GM18498 (cell line): Measurements from ENCODE around the gene UBE4B.

Experiments used
- ATAC-seq: cut with Tn5 transposase; IDR thresholded peaks from one replicate; pipeline ENCODE4 v1.9.1; 2021; ENCODE audit warnings: mild to moderate bottlenecking, moderate library complexity; ENCODE audit not compliant: unreplicated experiment

The UBE4B gene

DNA sequence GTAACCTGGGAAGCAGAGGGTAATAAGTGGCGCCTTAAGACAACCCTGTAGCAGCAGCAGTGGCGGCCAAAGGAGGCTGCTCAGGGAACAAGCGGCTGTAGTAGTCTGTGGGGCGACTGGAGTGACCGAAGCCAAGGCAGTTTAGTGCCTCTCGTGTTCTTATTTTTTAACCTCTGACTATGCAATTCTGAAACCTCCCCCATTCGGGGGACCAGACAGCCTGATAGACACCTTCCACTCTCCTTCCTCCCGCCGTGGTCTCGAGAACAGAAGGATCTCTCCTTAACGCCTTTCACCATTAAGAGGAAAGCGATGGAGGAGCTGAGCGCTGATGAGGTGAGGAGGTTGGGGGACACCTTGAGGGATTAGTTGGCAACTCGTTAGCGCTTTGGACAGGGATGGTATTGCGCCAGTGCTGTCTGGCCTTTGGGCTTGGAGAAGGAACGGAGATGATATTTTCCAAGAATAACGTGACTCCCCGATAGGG, 644 bp downstream of the UBE4B start:
- peak; percentile 19 for ATAC-seq

- no peak for ATAC-seq
Measured at GRCh38 chr1:10042746-10043145, 10.0 kb downstream of the UBE4B start.

GRCh38 chr1:10045480-10046355, 13.0 kb downstream of the UBE4B start:
- ATAC-seq = no peak

DNA sequence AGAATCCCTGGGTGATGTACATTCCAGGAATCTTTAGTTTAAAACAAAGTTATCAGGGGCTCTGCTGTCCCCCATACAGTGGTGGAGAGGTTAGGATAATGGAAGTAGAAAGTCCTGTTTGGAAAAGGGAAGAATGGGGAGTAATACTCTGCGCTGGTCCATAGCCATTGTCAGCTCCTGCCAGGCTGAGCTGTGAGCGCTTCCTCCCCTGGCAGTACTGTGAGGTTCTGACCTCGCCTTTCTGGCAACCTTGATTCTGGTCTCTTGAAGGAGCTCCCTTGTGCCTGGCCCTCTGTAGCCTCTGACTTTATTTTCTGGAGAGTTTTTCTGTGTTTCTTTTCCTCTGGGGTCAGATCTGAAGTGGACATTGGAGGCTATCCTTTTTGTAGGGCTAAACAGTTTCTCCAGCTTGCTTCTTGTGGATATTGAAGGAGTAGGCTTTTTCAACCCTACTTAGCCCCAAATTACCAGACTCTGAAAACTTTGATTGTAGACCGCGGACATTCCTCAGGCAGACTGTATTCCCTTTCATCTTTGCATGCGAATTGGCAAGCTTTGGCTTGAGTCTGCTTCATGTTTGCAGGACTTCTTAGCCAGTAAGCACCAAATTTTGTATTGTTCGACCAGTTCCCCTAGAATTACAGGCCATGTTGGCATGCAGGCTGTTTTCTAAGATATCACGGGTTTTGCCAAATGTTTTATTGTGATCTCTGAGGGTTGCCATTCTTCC, 13.8 kb downstream of the UBE4B start:
- ATAC-seq = no peak

DNA sequence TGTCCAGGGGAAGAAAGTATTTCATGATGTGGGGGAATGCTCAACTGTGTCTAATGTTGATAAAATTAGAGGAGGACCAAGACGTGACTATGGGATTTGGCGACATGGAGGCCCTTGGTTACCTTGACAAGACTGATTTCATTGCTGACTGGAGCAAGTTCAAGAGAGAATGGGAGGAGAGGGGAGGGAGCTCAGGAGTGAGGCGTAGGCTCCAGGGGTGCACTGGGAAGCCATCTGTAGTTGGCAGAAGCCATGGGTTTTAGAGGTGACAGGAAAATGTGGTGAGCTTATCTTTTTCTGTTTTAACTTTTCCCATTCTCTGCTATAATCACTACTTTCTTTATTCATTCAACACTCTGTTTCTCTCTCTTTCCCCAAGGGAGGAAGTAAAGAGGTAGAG, 15.8 kb downstream of the UBE4B start:
- ATAC-seq = no peak

DNA sequence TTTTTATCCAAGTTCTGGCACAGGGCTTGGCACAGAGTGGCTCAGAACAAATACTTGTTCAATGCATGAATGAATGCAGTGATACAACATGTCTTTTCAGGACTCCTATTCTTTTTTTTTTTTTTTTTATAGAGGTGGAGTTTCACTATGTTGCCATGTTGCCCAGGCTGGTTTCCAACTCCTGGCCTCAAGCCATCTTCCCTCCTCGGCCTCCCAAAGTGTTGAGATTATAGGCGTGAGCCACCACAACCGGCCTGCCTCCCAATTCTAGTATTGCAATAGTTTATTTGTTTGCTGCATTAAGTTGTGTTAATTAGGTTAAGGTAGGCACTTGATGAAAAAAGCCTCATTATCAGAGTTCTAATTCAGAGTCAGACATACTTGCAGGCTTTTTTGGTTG, 17.9 kb downstream of the UBE4B start:
- ATAC-seq = no peak

GRCh38 chr1:10051656-10052055, 18.9 kb downstream of the UBE4B start:
- no peak for ATAC-seq

GRCh38 chr1:10052347-10052746, 19.6 kb downstream of the UBE4B start:
- no peak for ATAC-seq

- ATAC-seq = no peak
Measured at GRCh38 chr1:10054465-10054864, 21.7 kb downstream of the UBE4B start.

GRCh38 chr1:10056599-10056987, 23.8 kb downstream of the UBE4B start:
- ATAC-seq = no peak

DNA sequence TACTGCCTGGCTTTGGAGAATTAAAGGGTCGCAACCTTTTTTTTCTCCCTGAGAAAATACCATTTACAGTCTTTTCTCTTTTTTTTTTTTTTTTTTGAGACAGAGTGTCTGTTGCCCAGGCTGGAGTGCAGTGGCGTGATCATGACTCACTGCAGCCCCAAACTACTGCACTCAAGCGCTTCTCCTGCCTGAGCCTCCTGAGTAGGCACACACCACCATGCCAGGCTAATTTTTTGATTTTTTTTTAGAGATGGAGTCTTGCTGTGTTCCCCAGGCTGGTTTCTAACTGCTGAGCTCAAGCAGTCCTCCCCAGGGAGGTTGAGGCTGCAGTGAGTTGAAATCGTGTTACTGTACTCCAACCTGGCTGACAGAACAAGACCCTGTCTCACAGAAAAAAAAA, 24.6 kb downstream of the UBE4B start:
- ATAC-seq = no peak

DNA sequence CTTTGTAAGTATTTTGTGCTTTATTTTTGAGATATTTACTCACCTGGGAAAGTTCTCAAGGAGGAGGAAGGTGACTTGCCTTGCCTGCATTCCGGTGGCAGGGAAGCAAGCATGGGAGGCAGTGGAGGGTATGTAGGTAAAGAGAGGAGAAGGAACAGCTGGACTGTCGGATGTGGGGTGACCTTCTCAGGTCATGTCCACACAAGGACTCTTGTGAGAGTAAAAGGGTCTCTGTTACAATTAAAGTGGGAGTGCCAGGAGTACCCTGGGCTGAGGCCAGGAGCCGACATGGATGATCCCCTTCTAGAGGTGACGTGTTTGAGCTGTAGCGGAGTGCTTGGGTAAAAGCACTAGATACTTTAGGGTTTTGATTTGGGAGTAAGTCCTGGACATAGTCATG, 25.0 kb downstream of the UBE4B start:
- no peak for ATAC-seq

DNA sequence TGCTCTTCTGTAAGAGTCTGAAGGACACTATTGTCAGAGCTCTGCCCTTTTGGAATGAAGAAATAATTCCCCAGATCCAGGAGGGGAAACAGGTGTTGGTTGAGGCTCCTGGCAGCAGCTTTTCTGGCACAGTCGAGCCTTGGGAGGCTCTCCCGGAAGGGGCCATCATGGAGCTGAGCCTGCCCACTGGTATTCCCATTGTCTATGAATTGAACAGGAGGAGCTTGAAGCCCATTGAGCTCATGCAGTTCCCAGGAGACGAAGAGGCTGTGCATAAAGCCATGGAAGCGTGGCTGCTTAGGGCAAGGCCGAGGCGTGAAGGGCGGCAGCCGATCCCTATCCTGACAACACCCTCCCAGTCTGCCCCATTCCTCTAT, 26.6 kb downstream of the UBE4B start:
- no peak for ATAC-seq

DNA sequence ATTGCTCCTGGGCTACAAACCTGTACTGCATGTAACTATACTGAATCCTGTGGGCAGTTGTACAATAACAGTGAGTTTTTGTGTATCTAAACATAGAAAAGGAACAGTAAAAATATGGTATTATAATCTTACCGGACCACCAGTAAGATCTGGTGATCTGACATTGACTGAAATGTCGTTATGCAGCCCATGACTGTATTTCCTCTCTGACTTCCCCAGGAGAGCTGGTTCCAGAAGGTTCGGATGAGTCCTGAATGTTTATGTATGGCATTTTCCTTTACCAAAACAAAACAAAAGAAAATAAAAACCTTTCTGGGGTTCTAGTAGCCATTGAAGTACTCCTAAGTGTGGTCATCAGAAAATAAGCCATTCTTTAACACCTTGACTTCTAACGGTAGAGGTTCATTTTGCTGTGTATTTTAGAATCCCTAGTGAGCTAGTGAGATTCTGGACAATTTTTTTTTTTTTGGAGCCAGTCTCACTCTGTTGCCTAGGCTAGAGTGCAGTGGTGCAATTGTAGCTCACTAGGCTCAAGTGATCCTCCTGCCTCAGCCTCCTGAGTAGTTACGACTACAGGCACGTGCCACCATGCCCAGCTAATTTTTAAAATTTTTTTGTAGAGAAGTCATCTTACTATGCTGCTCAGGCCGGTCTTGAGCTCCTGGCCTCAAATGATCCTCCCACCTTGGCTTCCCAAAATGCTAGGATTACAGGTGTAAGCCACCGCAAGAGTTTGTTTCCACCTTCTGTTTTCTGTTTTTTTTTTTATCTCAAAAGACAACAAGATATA, 27.7 kb downstream of the UBE4B start:
- ATAC-seq = no peak

- ATAC-seq = no peak
Measured at GRCh38 chr1:10061276-10061675, 28.5 kb downstream of the UBE4B start.

GRCh38 chr1:10063878-10064277, 31.1 kb downstream of the UBE4B start:
- no peak for ATAC-seq

DNA sequence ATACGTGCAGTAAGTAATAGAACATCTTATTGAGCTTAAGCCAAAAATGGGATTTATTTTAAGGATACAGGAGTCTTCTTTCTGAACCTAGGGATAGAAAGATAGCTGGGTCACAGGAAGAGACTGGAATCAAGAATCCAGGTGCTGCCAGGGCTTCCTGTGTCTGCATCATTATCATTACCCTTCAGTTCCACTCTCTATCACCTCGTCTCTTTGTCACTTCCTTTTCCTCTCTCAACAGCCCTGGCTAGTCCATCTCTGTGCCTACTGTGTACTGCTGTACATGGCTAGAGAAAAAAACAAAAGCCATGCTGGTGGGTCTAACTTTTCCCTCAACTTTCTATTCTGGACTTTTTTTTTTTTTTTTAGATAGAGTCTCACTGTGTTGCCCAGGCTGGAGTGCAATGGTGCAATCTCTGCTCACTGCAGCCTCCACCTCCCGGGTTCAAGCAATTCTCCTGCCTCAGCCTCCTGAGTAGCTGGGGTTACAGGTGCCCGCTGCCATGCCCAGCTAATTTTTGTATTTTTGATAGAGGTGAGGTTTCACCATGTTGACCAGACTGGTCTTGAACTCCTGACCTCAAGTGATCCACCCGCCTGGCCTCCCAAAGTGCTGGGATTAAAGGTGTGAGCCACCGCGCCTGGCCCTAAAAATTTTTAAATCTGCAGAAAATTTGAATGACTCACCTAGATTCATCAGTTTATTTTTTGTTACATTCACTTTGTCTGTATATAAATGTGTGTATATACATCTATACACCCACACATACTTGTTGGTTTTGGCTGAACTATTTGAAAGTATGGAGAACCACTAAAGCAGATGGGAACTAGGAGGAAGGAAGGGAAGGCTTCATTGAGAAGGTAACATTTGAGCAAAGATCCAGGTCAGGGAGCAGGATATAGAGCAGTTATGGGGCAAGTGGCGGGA, 31.9 kb downstream of the UBE4B start:
- no peak for ATAC-seq

DNA sequence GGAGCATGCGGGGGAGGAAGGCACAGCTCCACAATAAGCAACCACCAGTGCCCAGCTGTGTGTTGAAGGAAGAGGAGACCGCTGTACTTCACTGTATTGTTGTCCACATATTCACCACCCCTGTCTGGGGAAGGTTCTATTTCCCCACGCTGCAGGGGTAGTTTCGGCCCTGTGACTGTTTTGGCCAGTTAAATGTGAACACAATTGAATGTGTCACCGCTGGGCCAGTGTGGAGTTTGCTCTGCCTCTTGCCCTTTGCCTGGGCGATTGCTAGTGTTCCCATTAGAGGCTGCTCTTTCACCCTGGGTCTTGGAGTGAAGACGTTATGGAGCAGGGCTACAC, 32.6 kb downstream of the UBE4B start:
- ATAC-seq = no peak

GRCh38 chr1:10065760-10066159, 33.0 kb downstream of the UBE4B start:
- ATAC-seq = no peak

GRCh38 chr1:10068605-10069294, 36.0 kb downstream of the UBE4B start:
- no peak for ATAC-seq
